H54 (cell line): ENCODE results near the gene MORN5.
A peak's percentile ranks its signal among the peaks of the same experiment; 100 is the strongest.

Experiments used
- DNase-seq: peaks from one replicate; pipeline ENCODE4 v3.0.0; 2011; ENCODE audit warnings: low spot score, mixed read lengths; ENCODE audit not compliant: insufficient read length
- FAIRE-seq: peaks from 3 replicates; lab custom pipeline; 2011; peaks lifted over from hg19 to GRCh38; lab: Jason Lieb, UNC
- POLR2A ChIP-seq: IDR thresholded peaks from 2 replicates; pipeline ENCODE4 v1.6.1; 2011; ENCODE audit warnings: low read depth, mild to moderate bottlenecking, low read length

Gene MORN5

GRCh38 chr9:122226142-122226757, 66.5 kb downstream of the MORN5 start:
- FAIRE-seq (no peak), DNase-seq (no peak)
- no peak for TF ChIP-seq POLR2A

- TF ChIP-seq POLR2A: no peak
- DNase-seq (no peak), FAIRE-seq (no peak)
These were observed 67.3 kb downstream of the MORN5 start for GRCh38 chr9:122226758-122227574.

- no peak for TF ChIP-seq POLR2A
- DNase-seq (no peak), FAIRE-seq (no peak)
These were observed 67.8 kb downstream of the MORN5 start for GRCh38 chr9:122227575-122227900.

- no peak for FAIRE-seq
- no peak for DNase-seq
- TF ChIP-seq POLR2A: no peak
These were observed 68.5 kb downstream of the MORN5 start for GRCh38 chr9:122228191-122228567.

GRCh38 chr9:122228568-122229484, 69.1 kb downstream of the MORN5 start, which contains the start of gene LHX6:
Gene LHX6, minus strand, starts transcription at chr9:122228957. Its CDS starts 217 bp downstream, at chr9:122228740.
- FAIRE-seq (no peak), DNase-seq (peak; percentile 88)
- no peak for TF ChIP-seq POLR2A

- no peak for TF ChIP-seq POLR2A
- DNase-seq: no peak
- FAIRE-seq: no peak
These were observed 69.8 kb downstream of the MORN5 start for GRCh38 chr9:122229485-122229837.

- TF ChIP-seq POLR2A: no peak
- no peak for DNase-seq
- no peak for FAIRE-seq
These were observed 73.1 kb downstream of the MORN5 start for GRCh38 chr9:122232796-122233306.

GRCh38 chr9:122234022-122234748, 74.5 kb downstream of the MORN5 start:
- no peak for FAIRE-seq
- no peak for TF ChIP-seq POLR2A
- no peak for DNase-seq

- no peak for TF ChIP-seq POLR2A
- FAIRE-seq (no peak), DNase-seq (peak; percentile 41)
These were observed 77.0 kb downstream of the MORN5 start for GRCh38 chr9:122236681-122237080.

- FAIRE-seq (no peak), DNase-seq (no peak)
- TF ChIP-seq POLR2A: no peak
These were observed 80.0 kb downstream of the MORN5 start for GRCh38 chr9:122239722-122240121.

GRCh38 chr9:122244349-122244748, 84.6 kb downstream of the MORN5 start:
- FAIRE-seq (no peak), DNase-seq (no peak)
- no peak for TF ChIP-seq POLR2A

- no peak for FAIRE-seq
These were observed 87.0 kb downstream of the MORN5 start for GRCh38 chr9:122246666-122247065.

GRCh38 chr9:122248448-122248865, 88.7 kb downstream of the MORN5 start:
- no peak for TF ChIP-seq POLR2A
- DNase-seq (no peak), FAIRE-seq (peak; percentile 43)

More at GRCh38 chr9:122246666-122247065, 87.0 kb downstream of the MORN5 start:
- no peak for DNase-seq
- no peak for TF ChIP-seq POLR2A
